GM19043 (cell line): Measurements from ENCODE around the gene DOCK2.

Source experiments
- ATAC-seq: cut with Tn5 transposase; IDR thresholded peaks from one replicate; pipeline ENCODE4 v1.9.1; 2021; ENCODE audit warnings: low read depth; ENCODE audit not compliant: unreplicated experiment

DOCK2 gene

DNA sequence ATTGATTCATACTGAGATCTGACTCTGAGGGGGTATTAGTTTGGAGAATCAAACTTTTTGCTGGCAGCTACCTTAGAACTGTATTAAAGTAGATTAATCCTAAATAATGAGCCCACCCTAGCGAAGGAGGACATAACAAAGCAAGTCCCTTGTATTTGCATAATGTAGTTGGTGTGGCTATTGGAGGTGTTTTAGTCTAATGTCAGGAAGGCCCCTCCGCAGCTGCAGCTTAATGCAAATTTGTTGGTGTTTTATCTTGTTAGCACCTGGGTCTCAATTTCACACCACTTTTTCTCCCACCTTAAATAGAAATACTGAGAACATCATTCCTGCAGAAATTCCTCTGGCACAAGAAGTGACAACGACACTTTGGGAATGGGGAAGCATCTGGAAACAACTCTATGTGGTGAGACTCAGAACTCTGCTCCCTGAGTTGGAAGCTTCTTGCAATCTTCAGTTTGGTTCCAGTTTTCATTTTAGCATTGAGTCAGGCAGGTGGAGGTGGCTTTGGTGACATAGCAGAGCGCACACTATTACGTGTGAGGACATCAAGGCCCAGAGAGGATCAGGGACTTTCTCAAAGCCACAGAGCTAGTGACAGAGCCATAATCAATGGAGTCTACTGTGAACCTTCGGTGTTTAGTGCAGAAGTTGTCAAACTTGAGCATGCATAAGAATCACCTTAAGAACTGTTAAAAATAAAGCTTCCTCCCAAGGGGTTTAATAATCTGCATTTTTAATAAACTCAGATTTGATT lies 33.9 kb downstream of the DOCK2 start:
- ATAC-seq = peak; percentile 95

DNA sequence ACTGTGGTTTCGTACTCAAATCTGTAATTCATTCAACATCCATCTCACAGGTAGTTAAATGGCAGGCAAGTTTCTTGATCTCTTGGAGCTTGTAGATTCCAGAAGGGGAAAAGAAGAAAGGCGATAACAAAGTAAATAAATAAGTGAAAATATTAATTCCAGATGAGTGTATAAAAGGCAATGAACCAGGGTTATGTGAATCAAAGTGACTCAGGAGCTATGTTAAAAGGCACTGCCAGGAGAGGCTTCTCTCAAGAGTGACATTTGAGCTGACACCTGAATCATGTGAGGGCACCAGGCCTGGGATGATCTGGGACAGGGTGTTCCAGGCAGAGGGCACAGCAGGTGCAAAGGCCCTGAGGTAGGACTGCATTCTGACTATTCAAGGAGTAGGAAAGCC lies 45.0 kb downstream of the DOCK2 start:
- ATAC-seq = no peak

DNA sequence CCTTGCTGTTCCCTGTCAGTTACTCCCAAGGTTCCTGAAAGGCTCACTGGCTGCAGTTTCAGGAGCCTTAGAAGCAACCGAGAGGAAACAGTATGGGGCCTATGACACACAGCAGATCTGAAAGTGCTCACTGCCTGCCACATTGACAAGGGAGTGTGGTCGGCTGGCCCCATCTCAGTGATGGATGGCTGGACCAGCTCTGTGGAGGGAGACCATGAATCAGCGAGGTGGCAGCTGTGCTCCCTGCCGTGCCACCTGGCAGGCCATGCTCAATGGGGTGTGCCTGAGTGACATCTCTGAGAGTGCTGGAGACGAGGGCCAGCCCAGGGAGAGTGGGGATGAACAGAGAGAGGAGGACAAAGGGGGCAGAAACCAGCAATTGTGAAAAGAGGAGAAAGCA lies 49.1 kb downstream of the DOCK2 start:
- ATAC-seq = peak; percentile 83

DNA sequence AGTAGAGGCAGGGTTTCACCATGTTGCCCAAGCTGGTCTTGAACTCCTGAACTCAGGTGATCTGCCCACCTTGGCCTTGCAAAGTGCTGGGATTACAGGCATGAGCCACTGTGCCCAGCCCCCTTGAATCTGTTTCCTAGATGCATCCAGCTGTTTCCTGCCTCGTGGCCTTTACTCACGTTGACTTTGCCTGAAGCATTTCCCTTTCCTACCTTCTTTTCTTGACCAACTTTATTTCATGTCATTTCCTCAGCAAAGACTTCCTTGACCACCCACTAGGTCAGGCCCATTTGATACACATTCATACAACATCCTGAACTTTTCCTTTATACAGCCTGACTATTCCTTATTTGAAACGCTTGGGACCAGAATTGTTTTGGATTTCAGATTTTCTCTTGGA lies 51.0 kb downstream of the DOCK2 start:
- ATAC-seq = no peak

DNA sequence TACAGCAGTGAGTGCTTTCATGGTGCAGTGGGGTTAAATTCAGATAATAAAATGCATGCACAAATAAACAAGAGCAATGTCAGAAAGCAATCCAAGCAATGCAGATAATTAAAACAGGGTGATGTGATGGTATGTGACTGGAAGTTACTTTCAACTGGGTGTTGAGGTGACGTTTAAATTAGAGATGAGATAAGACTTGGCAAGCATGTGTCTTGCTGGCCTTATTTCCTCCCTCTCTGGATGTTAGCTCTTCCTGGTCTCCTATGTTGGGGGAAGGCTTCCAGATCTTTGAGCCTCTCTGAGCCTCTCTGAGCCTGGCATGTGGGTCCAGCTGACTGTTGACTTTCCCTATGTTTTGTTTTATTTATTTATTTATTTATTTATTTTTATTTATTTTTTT lies 54.4 kb downstream of the DOCK2 start:
- ATAC-seq = no peak

DNA sequence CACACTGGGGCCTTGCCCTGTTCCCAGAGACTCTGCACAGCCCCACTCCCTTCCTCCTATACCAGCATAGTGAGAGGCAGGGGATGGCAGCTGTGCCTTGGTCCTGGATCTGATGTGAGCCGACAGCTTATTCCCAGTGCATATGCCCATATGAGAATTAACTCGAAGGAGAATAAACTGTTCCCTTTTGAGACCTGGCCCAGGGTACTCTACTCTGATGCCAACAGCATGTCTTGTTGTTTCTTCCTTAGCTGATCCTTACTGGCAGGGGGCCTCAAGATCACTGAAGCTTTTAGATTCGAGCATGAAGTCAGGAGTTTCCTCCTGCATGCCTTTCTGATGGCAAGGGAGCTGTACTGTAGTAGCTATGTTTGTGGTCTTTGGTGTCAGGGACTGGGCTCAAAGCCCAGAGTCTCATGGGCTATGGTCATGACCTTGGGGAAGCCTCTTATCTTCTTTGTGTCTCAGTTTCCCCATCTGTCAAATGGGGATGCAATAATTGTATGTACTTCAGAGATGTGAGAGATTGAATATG lies 57.1 kb downstream of the DOCK2 start:
- ATAC-seq = no peak

DNA sequence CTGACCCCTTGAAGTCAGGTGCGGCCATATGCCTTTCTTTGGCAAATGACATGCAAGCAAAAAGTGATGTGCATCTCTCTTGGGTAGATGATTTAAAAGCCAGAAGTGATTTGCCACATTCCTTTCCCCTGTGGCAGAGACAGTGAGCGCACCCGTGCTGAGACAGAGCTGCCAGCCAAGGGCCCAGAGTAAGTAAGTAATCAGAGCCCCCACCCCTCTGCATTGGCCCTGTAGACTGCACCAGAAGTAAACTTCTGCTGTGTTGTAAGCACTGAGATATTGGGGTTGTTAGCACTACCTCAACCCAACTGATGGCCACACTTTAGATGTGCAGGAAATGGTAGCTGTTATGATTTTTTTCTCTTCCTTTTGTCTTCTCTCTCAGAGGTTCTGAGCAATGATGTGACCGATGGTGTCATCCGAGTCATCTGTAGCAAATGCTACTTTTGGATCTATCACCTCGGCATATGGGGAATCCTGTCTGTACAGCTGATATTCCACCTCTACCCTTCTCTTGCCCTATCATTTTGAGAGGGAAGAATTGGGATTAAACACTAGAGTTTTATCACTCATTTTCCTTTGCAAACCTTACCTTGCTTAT lies 58.0 kb downstream of the DOCK2 start:
- no peak for ATAC-seq

DNA sequence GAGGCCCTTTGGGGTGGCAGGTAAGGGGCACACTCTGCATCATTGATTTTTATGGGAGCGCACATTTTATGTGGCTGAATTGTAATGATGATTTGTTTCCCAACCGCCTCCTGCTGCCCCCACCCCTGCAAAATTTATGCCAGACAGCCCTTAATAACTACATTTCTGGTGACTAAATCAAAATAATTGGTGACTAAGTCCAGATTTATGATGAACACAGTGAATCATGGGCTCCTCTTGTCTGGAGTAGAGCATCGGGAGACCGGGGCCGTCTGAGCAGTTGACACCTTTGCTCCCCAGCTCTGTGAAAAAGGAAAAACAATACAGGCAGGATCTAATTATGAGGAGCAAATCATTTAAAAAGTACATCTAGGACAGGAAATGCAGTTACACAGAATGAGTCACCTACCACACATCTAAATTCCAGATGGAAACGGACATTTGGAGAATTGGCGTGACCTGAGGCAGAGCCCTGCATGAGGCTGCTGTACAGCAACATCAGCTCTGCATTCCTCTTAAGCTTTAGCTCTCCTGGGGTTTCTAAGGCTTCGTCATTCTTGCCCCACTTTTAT lies 58.9 kb downstream of the DOCK2 start:
- no peak for ATAC-seq

DNA sequence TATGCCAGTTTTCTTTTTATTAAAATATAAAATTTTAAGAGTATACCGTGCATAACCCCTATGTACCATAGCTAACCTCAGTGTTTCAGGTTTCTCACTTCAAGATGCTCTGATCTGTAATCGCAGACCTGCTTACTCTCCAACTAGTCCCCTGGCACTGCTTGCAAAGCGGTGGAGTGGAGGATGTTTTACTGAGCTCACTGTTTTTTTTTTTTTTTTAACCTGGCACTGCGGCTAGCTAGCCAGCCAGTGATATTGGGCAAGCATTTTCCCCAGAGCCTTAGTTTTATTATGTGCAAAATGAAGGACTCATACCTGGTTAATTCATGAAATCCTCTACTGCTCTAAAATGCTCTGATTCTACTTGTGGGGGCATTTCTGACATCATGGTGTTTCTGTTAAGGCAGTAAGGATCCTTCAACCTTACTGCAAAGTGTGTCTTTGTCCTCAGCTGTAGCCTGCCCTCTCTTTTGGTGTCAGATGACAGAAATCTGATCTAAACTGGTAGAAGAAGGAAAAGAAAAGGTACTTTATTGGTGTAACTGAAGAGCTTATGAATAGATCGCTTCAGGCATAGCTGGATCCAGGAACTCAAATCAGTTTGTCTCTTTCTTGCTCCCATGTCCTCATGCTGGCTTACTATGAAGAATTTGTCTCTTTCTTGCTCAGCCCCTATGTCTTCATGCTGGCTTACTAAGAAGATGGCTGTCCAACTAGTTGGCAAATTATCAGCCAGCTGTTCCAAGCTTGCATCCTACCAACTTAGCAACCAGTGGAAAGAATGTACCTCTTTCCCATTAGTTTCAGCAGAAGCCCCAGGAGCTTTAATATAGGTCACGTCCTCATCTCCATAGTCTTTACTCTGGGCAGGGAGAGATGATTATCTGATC lies 59.8 kb downstream of the DOCK2 start:
- no peak for ATAC-seq

DNA sequence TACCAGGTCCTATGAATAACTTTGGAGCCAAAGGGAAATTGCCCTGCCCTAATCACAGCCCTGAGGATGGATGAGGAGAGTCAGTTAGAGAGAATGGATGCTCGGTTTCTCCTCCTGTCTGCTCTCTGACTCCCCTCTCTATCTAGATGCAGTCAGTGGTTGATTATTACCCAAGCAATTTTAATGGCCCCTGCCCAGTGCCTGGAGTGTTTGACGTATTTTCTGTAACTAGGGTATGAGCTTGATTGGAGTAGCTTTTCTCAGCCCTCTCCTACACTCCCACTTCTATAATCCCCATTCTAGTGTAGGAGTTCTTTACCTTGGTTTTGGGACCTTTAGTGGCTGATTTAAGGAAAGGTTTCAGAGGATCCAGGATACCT lies 60.4 kb downstream of the DOCK2 start:
- ATAC-seq = no peak

DNA sequence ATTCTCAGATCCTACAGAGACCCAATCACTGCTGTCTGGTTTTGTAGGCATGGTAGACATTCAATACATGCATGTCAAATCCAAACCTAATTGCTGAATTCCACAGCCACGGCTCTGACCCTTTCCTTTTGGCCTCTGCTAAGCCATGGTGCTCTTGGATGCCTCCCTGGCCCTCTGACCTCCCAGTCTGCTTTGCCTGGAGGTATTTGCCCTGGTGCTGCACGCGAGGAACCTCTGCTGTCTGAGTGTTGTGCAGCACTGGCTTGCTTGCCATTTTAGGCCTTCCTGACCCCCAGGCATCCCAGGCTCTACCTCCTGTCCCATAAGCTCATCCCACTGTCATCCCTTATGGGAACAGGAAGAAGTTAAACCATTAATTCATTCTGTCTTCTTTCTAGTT lies 60.9 kb downstream of the DOCK2 start:
- ATAC-seq = no peak

DNA sequence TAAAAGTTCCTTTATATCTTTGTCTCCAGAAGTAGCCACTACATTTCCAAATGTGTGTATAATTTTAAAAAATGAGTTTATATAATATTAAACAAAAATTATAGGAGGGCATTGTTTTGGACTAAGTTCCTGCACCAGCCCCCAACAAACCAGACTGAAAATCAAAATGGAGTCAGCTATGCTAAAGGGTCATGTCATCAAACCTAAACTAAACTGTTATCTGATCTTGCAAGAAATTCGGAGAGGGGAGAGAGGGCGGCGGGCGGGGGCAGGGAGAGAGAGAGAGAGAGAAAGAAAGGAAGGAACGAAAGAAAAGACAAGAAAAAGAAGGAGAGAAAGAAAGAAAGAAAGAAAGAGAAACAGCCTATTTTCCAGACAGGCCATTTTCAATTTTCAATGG lies 63.5 kb downstream of the DOCK2 start:
- ATAC-seq = no peak

DNA sequence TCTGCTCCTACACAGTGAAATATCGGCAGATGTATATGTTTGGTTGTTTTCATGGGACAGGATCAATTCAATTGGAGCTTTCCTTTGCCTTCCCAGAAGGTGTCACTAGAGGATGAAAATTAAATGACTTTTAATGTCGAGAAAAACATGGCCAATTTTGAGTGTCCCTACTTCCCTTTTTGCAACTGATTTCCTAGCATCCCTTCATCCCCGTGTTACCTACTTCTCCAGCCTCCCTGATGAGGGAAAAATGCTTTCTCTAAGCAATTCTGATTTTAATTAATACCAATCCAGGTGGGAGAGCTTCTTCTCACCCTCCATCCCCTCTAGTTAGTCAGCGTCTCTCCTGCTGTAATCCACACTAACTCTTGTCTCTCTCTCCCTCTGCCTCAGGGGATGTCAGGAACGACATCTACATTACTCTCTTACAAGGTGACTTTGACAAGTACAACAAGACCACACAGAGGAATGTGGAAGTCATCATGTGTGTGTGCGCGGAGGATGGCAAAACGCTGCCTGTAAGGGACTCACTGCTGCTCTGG lies 64.9 kb downstream of the DOCK2 start:
- ATAC-seq = no peak

DNA sequence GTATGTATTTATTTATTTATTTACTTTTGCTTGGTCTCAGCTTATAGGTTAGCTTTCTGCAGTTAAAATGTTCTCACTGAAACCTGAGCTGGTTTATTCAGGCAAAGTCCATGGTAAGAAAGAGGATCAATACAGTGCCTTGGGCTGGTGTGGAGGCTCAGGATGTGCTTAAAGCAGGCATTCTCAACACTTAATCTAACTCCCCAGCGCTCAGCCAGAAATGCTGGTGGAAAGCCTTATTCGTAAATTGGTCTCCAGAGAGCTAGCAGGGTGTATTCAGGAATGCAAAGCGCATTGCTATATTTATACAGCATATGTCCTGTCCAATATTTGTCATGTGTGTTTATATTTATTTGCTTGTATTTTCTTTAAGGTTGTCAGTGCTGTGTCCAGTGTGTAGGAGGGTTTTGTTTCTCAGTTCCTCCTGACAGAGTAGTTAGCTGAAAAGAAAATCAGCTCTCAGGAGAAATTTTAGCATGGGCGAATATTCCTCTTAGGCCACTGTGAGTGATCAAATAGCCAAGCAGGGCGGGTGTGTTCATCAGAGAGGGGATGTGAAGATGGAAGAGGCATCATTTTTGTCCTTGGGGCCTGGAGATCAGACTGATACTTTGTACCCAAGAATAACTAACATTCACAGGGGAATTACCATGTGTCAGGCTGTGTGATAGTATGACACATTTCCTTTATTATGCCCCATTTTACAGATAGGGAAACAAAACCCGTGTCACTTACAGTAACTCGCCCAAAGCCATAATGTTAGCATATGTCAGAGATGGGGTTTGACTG lies 65.8 kb downstream of the DOCK2 start:
- peak; percentile 71 for ATAC-seq

DNA sequence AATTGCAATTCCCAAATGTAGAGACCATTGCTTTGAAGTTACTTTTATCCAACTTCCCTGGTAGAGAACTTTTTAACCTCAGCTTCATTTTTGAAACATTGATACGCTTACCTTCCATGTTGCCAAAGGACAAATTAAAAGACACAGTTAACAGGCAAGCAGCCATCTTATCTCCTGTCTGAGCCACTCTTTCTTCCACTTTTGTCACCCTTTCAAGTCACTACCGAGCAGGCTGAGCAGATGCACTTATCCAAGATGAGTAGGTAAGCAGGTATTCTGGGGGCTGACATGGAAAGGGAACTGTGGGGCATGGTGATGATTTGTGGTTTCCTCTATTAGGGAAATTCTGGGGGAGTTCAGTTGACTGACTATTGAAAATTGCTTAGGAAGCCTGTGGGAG lies 66.7 kb downstream of the DOCK2 start:
- ATAC-seq = no peak

DNA sequence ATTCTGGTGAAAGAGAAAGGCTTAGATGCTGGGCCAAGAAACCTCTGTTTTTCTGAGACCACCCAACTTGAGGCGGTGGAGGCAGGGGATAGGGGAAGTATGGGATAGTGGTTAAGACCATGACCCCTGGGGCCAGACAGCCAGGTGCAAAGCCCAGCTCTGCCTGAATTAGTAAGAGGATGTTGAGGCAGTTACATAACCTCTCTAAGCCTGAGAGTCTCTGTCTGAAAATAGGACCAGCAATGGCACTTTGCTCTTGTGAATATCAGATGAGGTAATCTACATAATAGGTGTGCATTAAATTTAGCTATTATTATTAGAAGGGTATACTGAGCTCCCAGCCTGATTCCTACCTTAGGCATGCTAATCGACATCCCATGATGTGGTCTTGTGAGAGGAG lies 68.2 kb downstream of the DOCK2 start:
- ATAC-seq = no peak

DNA sequence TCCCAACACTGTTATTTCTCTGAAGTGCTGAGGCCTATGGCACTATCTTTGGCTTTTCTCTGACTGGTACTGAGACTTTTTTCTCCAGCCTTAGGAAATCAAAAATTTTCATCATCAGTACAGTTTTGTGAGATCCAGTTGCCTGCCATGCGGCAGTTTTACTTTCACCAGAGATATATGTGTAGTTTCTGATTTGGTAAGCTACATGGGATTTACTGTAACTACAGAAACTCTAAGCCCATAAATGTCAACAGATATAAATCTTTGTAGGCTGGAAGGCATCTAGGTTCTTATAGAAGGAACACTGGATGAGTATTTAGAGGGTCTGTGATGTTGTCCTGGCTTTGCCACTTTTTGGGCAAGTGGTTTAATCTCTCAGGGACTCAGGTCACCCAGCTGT lies 69.0 kb downstream of the DOCK2 start:
- no peak for ATAC-seq

DNA sequence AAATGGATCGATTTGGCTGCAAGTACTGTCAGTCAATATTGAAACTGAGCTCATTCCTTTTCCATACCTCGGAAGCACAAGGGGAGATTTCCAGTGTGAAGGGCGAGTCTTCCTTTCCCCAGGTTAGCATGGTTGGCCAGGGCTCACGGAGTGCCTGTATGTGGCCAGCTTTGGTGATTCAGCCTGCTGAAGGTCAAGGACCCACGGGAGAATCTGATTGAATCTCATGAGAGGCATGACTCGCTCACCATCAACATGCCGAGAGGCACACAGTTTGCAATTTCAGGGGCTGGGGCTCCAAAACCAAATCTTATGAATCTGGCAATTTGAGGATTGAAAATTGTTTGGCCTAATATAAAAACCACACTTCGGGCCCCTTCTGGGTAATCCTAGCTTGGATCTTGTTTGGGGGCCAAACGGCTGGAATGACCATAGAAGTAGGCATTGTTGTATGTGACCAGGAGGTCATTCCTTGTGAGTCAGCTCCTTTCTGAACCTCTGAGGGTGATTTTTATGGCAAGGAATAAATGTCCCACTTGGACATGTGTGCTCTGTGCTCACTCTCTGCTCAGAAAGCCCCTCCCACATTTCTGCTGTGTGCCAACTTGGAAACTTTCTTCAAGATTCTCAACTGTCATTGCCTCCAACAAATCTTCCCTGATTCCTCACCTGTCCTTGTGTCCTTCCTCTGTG lies 69.8 kb downstream of the DOCK2 start:
- no peak for ATAC-seq

DNA sequence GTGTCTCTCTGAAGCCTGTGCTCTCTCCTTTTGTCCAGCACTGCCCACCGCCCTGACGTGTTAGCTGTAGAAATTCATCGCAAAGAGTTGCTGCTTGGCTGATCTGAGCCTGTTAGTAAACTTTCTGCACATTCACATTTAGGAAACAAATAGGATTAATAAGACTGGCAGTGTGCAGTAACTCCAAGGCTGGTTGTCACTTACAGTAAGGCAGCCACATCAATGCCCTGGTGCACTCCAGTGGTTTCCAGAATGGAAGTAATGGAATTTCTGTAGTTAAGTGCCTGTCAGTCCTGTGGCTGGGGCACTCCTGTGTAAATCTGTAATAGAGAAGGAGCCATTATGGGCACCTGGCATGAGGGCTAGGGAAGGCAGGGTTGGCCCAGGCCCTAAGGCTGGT lies 70.6 kb downstream of the DOCK2 start:
- no peak for ATAC-seq
